Measurements from ENCODE around the gene RABGAP1L.
"Not testable (repeated sequence)": the region's sequence is repeated elsewhere in the genome, so short reads cannot be mapped to it uniquely, and the experiment has no call there.

Gene RABGAP1L

DNA sequence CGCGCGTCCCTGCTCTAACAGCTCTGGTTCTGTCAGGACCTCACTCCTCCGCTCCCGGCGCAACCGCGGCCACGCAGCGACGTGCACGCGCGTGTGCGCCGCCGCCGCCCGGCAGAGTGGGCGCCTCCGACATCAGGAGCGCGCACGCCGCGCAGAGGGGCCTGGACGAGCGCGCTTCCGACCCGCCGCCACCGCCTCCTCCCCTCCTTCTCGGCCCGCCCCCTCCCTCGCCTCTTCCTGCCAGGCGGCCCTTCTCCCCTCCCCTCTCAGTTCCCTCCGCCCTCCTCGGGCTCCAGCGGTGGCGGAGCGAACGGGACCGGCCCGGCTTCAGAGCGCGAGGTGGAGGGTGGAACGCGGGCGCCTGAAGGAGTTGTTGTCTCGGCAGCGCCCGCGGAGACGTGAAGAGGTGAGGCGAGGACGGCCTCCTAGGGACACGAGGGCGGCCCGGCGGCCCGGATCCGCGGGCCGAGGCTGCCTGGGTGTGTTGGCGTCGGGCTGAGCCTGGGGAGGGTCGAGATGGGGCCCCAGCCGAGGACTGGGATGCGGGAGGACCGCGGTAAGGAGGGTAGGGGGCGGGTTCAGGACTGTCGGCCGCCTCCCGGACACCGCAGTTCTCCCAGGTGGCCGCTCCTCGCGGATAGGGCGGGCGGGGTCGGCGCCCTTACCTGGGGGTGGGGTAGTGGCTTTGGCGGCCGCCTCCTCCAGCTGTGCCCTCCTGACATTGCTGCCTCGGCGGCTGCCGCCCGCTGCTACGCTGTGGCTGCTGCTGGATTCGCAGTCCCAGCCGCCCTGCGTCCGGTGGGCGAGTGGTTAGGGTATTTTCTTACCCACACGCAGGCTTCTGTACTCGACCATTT is at the start of gene RABGAP1L:
Gene RABGAP1L, plus strand, starts transcription at position 269 of the 857 bp plus-strand sequence.
- Mint-ChIP-seq H3K9me3 (no peaks in the 10 kb centered on the region), H3K4me3 (peak within 1 kb of the TSS; percentile 92 to 100), H3K36me3 (peaks cover 2 to 17% of the 10 kb centered on the region in 2 donors), H3K27me3 (no peaks in the 10 kb centered on the region), H3K27ac (peak within 1 kb of the TSS; percentile 96), H3K4me1 (peaks cover 29 to 65% of the 10 kb centered on the region in 2 donors)
- DNase-seq (peak; percentile 88), ATAC-seq (replicated peaks) (peak; percentile 77 to 86)

DNA sequence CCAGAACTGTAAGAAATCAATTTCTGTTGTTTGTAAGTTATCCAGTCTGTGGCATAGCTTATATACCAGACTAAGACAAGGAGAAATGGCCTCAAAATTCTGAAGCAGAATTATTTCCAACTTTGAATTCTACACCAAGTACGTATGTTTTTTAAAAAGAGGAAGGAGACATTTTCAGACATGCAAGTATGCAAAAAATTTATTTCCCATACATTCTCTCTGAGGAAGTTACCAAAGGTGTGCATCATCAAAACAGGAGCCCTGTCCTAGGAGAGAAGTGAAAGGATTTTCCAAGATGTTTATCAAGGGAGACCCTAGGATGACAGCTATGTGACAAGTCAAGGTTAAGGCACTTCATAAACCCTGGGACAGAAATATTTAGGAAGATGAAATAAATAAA is 49.3 kb upstream of the RABGAP1L start:
- H3K4me1 Mint-ChIP-seq: peaks cover 15 to 16% of the 10 kb centered on the region in 2 donors

GRCh38 chr1:174112489-174113162 is 46.7 kb upstream of the RABGAP1L start:
- no peak overlapping the region for H3K4me3 Mint-ChIP-seq
- no peak overlapping the region for H3K27ac Mint-ChIP-seq
- no peaks in the 10 kb centered on the region for H3K27me3 Mint-ChIP-seq
- no peak for DNase-seq
- H3K4me1 Mint-ChIP-seq: peaks cover 15 to 16% of the 10 kb centered on the region in 2 donors
- H3K36me3 Mint-ChIP-seq: no peaks in the 10 kb centered on the region
- peaks cover 0 to 3% of the 10 kb centered on the region in 2 donors for H3K9me3 Mint-ChIP-seq
- no peak for ATAC-seq (replicated peaks)

More for the DNA sequence above, 49.3 kb upstream of the RABGAP1L start:
- Mint-ChIP-seq H3K27me3 (no peaks in the 10 kb centered on the region), H3K36me3 (no peaks in the 10 kb centered on the region), H3K4me3 (peak overlapping the region in 1 of 2 donors; percentile 50), H3K9me3 (peaks cover 0 to 3% of the 10 kb centered on the region in 2 donors), H3K27ac (peak overlapping the region; percentile 47)
- DNase-seq (no peak), ATAC-seq (replicated peaks) (peak; percentile 59 to 66)

DNA sequence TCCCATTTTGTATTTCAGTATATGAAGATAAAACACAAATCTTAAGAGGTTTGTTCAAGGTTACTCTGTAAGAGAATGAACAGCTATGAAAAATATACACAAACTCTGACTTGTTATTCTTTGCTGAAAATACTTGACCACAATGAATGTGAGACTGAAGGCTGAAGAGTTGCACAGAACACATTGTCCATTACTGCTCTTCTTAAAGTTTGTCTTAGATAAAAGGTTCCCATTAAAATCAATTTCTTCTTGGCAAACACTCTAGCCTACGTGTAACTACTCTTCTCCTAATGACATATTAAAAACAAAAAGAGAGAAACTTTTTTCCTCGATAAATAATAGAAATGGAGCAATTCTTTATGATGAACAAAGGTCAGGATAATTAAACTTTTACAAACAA is 45.2 kb upstream of the RABGAP1L start:
- no peak for DNase-seq

GRCh38 chr1:174114788-174115448 is 44.4 kb upstream of the RABGAP1L start:
- no peak overlapping the region for H3K4me3 Mint-ChIP-seq
- DNase-seq: peak; percentile 19
- peak; percentile 91 to 93 for ATAC-seq (replicated peaks)
- H3K27me3 Mint-ChIP-seq: no peaks in the 10 kb centered on the region
- no peaks in the 10 kb centered on the region for H3K9me3 Mint-ChIP-seq
- peaks cover 9 to 10% of the 10 kb centered on the region in 2 donors for H3K4me1 Mint-ChIP-seq
- H3K36me3 Mint-ChIP-seq: no peaks in the 10 kb centered on the region
- no peak overlapping the region for H3K27ac Mint-ChIP-seq

More for the DNA sequence above, 45.2 kb upstream of the RABGAP1L start:
- Mint-ChIP-seq H3K27me3 (no peaks in the 10 kb centered on the region), H3K27ac (no peak overlapping the region), H3K4me1 (peaks cover 15 to 16% of the 10 kb centered on the region in 2 donors), H3K9me3 (no peaks in the 10 kb centered on the region), H3K36me3 (no peaks in the 10 kb centered on the region), H3K4me3 (no peak overlapping the region)
- ATAC-seq (replicated peaks): no peak

DNA sequence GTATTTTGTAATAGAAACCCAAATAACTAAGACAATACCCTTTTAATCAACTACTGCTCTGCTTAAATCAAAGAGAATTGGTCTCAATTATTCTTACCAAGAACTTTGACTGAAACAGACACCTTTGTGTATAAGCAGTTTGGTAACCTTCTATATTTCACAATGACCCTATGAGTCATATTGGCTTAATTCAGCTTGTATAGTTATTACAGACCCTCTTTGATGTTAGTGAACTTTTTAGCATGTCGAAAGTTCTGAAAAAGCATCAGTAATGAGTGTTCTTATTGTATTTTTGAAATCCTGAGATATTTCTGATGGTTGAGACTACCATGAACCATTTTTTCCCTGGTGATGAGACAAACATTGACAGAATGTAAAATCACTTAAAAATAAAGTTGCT is 43.3 kb upstream of the RABGAP1L start:
- Mint-ChIP-seq H3K27ac (no peak overlapping the region), H3K27me3 (no peaks in the 10 kb centered on the region), H3K4me3 (no peak overlapping the region), H3K36me3 (no peaks in the 10 kb centered on the region), H3K4me1 (peaks cover 0 to 5% of the 10 kb centered on the region in 2 donors), H3K9me3 (no peaks in the 10 kb centered on the region)
- DNase-seq: no peak
- ATAC-seq (replicated peaks): no peak

DNA sequence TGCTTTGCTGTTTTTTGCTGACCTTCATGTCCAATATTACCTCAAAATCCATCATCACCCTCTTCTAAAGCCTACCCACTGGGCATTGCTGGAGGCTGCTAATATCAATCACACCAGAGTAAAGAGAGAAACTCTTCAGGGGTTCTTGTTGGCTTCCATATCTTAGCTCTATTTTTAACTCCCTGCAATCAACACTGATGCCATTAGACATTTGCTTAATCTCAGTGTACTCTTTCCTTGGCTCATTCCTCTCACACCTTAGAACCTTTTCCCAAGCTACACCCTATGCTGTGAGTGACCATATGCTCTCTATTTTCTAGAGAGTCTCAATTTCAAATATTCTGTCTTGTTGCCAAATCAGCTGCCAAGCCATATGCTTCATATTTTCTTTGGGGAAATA is 40.6 kb upstream of the RABGAP1L start:
- ATAC-seq (replicated peaks) (no peak), DNase-seq (no peak)
- Mint-ChIP-seq H3K36me3 (no peaks in the 10 kb centered on the region), H3K27ac (no peak overlapping the region), H3K4me3 (no peak overlapping the region), H3K4me1 (peaks cover 0 to 3% of the 10 kb centered on the region in 2 donors), H3K9me3 (peaks cover 0 to 5% of the 10 kb centered on the region in 2 donors), H3K27me3 (no peaks in the 10 kb centered on the region)

- H3K27me3 Mint-ChIP-seq; H3K4me3 Mint-ChIP-seq; H3K27ac Mint-ChIP-seq; DNase-seq; H3K36me3 Mint-ChIP-seq; H3K4me1 Mint-ChIP-seq; ATAC-seq (replicated peaks): not testable (repeated sequence)
- H3K9me3 Mint-ChIP-seq: peaks cover 9 to 22% of the 10 kb centered on the region in 2 donors
Observed at GRCh38 chr1:174122318-174122717, 37.0 kb upstream of the RABGAP1L start.

DNA sequence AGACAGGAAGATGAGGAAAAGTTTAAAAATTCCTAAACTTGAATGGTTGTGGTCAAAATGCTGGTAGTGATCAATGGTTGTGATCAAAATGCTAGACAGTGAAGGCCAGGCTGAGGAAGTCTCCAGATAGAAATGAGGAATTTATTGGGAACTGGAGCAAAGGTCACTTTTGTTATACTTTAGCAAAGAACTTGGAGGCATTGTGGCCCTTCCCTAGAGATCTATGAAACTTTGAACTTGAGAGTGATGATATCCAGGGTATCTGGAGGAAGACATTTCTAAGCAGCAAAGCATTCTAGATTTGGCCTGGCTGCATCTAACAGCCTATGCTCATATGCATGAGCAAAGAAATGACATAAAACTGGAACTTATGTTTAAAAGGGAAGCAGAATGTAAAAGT is 35.5 kb upstream of the RABGAP1L start:
- no peak for ATAC-seq (replicated peaks)
- Mint-ChIP-seq H3K27me3 (no peaks in the 10 kb centered on the region), H3K4me3 (no peak overlapping the region), H3K36me3 (peaks cover 5 to 9% of the 10 kb centered on the region in 2 donors), H3K27ac (no peak overlapping the region), H3K9me3 (peaks cover 9 to 26% of the 10 kb centered on the region in 2 donors), H3K4me1 (peaks cover 9 to 21% of the 10 kb centered on the region in 2 donors)
- no peak for DNase-seq

GRCh38 chr1:174127176-174127575 is 32.1 kb upstream of the RABGAP1L start:
- H3K4me3 Mint-ChIP-seq; H3K27me3 Mint-ChIP-seq; DNase-seq; H3K27ac Mint-ChIP-seq; ATAC-seq (replicated peaks): not testable (repeated sequence)
- Mint-ChIP-seq H3K4me1 (peaks cover 11 to 27% of the 10 kb centered on the region in 2 donors), H3K9me3 (peaks cover 23 to 37% of the 10 kb centered on the region in 2 donors), H3K36me3 (peaks cover 9 to 23% of the 10 kb centered on the region in 2 donors)

DNA sequence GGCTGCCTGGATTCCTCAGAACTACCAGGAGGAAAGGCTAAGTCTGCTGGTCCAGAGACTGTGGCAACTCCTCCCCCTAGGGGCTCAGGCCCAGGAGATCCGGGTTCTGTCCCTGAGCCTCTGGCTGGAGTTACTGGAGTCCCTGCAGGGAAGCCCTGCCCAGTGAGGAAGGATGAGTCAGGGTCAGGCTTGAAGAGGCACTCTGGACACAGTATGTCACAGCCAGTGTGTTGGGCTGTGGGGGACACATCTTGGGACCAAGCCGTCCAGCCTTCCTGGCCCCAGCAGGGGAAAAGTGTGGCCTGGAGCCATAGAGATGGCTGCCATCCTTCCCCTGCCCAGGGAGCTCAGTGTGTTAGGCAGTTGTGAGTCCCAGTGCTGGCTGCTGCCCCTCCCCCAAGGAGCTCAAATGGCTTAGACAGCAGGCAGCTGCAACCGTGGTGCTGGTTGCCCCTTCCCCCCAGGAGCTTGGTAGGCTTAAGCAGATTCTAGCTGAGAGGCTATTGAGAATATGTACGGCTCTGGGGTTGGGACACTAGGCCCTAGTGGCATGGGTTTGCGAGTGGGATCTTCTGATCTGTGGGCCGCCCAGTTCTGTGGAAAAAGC is 28.2 kb upstream of the RABGAP1L start:
- ATAC-seq (replicated peaks): no peak
- Mint-ChIP-seq H3K27ac (no peak overlapping the region), H3K4me3 (no peak overlapping the region), H3K27me3 (no peaks in the 10 kb centered on the region), H3K36me3 (peaks cover 12 to 27% of the 10 kb centered on the region in 2 donors), H3K4me1 (peaks cover 19 to 47% of the 10 kb centered on the region in 2 donors), H3K9me3 (peaks cover 22 to 28% of the 10 kb centered on the region in 2 donors)
- no peak for DNase-seq

DNA sequence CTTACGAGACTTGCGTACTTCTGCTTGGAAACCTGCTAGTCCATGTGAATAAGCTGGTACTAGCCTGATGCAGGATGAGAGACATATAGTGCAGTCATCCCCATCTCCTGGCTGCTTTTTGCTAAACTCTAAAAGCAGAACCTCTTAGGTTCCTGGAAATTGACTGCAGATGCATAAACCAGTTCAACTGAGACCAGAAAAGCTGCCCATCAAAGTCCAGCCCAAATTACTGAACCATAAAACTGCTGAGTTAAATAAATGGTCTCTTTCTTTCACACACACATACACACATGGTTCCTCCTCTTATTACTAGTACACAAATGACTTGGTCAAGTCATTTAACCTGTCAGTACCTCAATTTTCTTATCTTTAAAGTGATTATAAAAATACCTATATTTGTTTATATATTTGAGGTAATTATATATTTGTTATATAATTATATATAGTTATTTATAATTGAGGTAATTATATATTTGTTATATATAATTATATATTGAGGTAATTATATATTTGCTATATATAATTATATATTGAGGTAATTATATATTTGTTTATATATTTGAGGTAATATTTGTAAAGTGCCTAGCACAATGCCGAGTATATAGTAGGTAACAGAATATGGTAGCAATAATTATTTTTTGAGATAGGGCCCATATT is 25.2 kb upstream of the RABGAP1L start:
- DNase-seq (peak; percentile 61), ATAC-seq (replicated peaks) (peak; percentile 97)
- H3K4me3 Mint-ChIP-seq: no peak overlapping the region
- H3K9me3 Mint-ChIP-seq: peaks cover 16 to 20% of the 10 kb centered on the region in 2 donors
- H3K36me3 Mint-ChIP-seq: peaks cover 10 to 22% of the 10 kb centered on the region in 2 donors
- H3K4me1 Mint-ChIP-seq: peaks cover 11 to 25% of the 10 kb centered on the region in 2 donors
- peak overlapping the region; percentile 42 for H3K27ac Mint-ChIP-seq
- no peaks in the 10 kb centered on the region for H3K27me3 Mint-ChIP-seq

DNA sequence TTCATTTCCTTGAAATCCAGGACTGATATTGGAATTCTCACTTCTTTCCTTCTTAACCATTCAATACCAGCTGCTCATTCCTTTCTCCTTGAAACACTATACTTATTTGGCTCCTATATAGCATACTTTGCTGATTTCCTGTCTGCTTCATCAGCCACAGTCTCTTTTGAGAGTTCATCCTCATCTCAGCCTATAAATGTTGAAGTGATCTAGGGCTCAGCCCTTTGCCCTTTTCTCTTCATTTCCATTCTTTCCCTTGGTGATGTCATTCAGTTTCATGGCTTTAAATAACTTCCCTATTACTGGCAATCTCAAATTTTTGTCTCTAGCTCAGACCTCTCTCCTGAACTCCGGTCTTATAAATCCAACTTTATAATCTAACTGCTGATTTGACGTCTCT is 24.1 kb upstream of the RABGAP1L start:
- H3K4me3 Mint-ChIP-seq: peak overlapping the region; percentile 58 to 64

More for the DNA sequence above, 24.1 kb upstream of the RABGAP1L start:
- Mint-ChIP-seq H3K27me3 (no peaks in the 10 kb centered on the region), H3K9me3 (peaks cover 10 to 12% of the 10 kb centered on the region in 2 donors), H3K27ac (no peak overlapping the region), H3K4me1 (peaks cover 11 to 25% of the 10 kb centered on the region in 2 donors), H3K36me3 (peaks cover 6 to 16% of the 10 kb centered on the region in 2 donors)
- DNase-seq (no peak), ATAC-seq (replicated peaks) (no peak)

Measured in stimulated activated naive B cell treated with anti-CD40 and anti-IgM and Interleukin-4, amounts not matched to agents 10 μg/mL and 1 μg/mL and 100 μg/mL, for 72 hours (primary cell).